Uterus (tissue), 4 donors: ENCODE results near the gene SLC12A5. TPM values are rescaled to one million over a fixed set of nuclear protein-coding genes. Genes with fewer than 3 reads are reported as not detected.

Experiments
- DNase-seq, 2 donors: peaks; one replicate each; pipeline ENCODE4 v3.0.0-alpha.2; 2019 to 2020
- H3K27ac ChIP-seq, 2 donors: fragments of 200-600 bp; sonication (generic); 1 replicate in 1 of 2; 2 replicates in 1 of 2; pipeline ENCODE4 v1.5.1; 2016 to 2018
- H3K27me3 ChIP-seq, 2 donors: fragments of 200-600 bp; sonication (generic); one replicate each; pipeline ENCODE4 v1.5.1; 2018 to 2019; ENCODE audit warnings: control low read depth in 1 of 2
- H3K36me3 ChIP-seq, 2 donors: fragments of 200-600 bp; sonication (generic); one replicate each; pipeline ENCODE4 v1.5.1; 2019; ENCODE audit warnings: control low read depth in 1 of 2
- H3K4me1 ChIP-seq, 2 donors: fragments of 200-600 bp; sonication (generic); one replicate each; pipeline ENCODE4 v1.5.1; 2018 to 2019; ENCODE audit warnings: control low read depth in 1 of 2
- H3K4me3 ChIP-seq, 2 donors: fragments of 200-600 bp; sonication (generic); 1 replicate in 1 of 2; 2 replicates in 1 of 2; pipeline ENCODE4 v1.5.1; 2018 to 2019; ENCODE audit warnings: mild to moderate bottlenecking in 1 of 2
- H3K9me3 ChIP-seq, 2 donors: fragments of 200-600 bp; sonication (generic); one replicate each; pipeline ENCODE4 v1.5.1; 2019; ENCODE audit warnings: control low read depth in 1 of 2
- CTCF ChIP-seq, 4 experiments: fragments of 200-600 bp in 2 of 4; fragments of 450-650 bp in 2 of 4; sonication (generic) in 2 of 4; IDR thresholded peaks; one replicate each; pipeline ENCODE4 v1.5.1; 2016 to 2019; ENCODE audit warnings: antibody characterized with exemption in 4 of 4, mild to moderate bottlenecking in 2 of 4, moderate library complexity in 1 of 4
- POLR2A ChIP-seq, 2 donors: fragments of 450-650 bp; IDR thresholded peaks; one replicate each; pipeline ENCODE4 v1.6.1; 2016; ENCODE audit warnings: antibody characterized with exemption in 2 of 2, mild to moderate bottlenecking in 1 of 2, moderate library complexity in 1 of 2
- intact Hi-C: fragments of 100-400 bp; cut with DNase I; formaldehyde crosslinking; loops from one replicate; pipeline ENCODE4 v1.15.1; 2023; ENCODE audit warnings: low total_unique reads
- total RNA-seq, 4 donors: library from RNA; depleted of rRNA in 3 of 4; stranded (reverse); fragments of >200 nt in 3 of 4; gene quantifications; one replicate each; pipeline versions ENCODE4 v1.1.0 to v1.2.4, GENCODE V29; 2014 to 2023
- donor health status: DM: yes; HTN: yes; CAD: no.

Gene SLC12A5
- total RNA-seq, 4 donors from 2014 or later: 0.35 TPM; not detected in 3

DNA sequence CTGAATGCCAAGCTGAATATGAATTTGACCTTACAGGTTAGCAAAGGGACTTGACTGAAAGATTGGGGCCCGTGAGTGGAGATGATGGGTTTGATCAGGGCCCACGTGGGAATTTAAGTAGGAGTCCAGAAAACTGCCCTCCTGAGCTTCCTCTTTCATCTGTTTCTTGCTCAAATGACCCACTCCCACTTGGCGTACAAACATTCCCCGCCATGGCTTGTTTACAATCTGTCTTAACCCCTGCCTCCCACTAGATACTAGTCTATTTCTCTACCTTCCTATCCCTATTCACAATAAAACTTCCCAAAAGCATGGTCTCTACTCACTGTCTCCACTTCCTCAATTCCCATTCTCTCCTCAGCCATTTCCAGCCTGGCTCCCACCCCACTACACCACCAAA lies 10.9 kb upstream of the SLC12A5 start:
- H3K27me3 ChIP-seq: peaks cover 19 to 32% of the 10 kb centered on the region in 2 donors
- H3K27ac ChIP-seq: no peak overlapping the region
- no peaks in the 10 kb centered on the region for H3K4me1 ChIP-seq
- no peaks in the 10 kb centered on the region for H3K36me3 ChIP-seq
- no peaks in the 10 kb centered on the region for H3K9me3 ChIP-seq
- DNase-seq: no peak
- no peak overlapping the region for H3K4me3 ChIP-seq
- no peak for TF ChIP-seq CTCF (IDR thresholded peaks at IDR 0.05)
- no peak for TF ChIP-seq POLR2A (IDR thresholded peaks at IDR 0.05)
- intact Hi-C loops: no loop called here

DNA sequence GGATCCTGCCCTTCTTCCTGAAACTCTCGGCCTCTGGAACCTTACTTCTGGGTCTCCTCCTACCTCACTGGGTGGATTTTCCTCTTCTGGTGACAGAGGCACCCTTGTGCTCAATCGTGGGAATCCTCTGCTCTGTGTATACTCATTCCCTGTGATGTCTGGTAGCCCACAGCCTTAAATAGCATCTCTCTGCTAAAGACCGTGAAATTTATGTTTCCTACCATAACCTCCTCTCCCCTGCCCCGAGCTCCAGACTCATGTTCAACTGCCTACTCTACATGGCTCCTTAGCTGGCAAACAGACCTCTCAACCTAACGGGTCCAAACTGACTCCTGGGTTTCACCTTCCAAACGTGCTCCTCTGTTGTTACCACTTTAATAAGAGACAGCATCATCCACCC lies 10.4 kb upstream of the SLC12A5 start:
- H3K9me3 ChIP-seq: no peaks in the 10 kb centered on the region
- H3K36me3 ChIP-seq: no peaks in the 10 kb centered on the region
- H3K27me3 ChIP-seq: peaks cover 15 to 28% of the 10 kb centered on the region in 2 donors
- intact Hi-C loops: no loop called here
- H3K4me1 ChIP-seq: no peaks in the 10 kb centered on the region
- no peak overlapping the region for H3K27ac ChIP-seq
- no peak overlapping the region for H3K4me3 ChIP-seq
- TF ChIP-seq POLR2A (IDR thresholded peaks at IDR 0.05): no peak
- TF ChIP-seq CTCF (IDR thresholded peaks at IDR 0.05): no peak
- DNase-seq: no peak

DNA sequence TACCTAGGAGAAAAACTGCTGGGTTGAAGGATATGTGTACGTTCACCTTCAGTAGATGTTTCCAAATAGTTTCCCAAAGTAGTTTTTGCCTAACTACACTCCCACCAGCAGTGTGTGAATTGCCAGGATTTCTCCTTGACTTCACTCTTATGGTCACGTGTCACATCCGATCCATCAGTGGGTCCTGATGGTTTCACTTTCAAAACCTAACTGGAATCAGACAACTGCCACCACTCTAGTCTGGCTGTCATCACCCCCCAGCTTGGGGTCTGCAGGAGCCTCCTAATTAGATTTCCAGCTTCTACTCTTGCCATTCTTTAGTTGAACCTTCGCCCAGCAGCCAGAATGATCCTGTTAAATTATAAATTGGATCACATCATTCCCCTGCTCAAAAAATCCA lies 8.5 kb upstream of the SLC12A5 start:
- Histone ChIP-seq H3K4me1 (no peaks in the 10 kb centered on the region), H3K27ac (no peak overlapping the region), H3K36me3 (no peaks in the 10 kb centered on the region), H3K4me3 (no peak overlapping the region), H3K9me3 (no peaks in the 10 kb centered on the region), H3K27me3 (peaks cover 15 to 24% of the 10 kb centered on the region in 2 donors)
- no peak for TF ChIP-seq CTCF (IDR thresholded peaks at IDR 0.05)
- no peak for TF ChIP-seq POLR2A (IDR thresholded peaks at IDR 0.05)
- intact Hi-C loops: no loop called here
- DNase-seq: no peak

GRCh38 chr20:46021361-46022359 lies 7.4 kb upstream of the SLC12A5 start:
- Histone ChIP-seq H3K9me3 (no peaks in the 10 kb centered on the region), H3K27ac (no peak overlapping the region), H3K4me3 (peak overlapping the region; percentile 3 to 18), H3K27me3 (peaks cover 15 to 29% of the 10 kb centered on the region in 2 donors), H3K4me1 (no peaks in the 10 kb centered on the region), H3K36me3 (no peaks in the 10 kb centered on the region)
- no peak for DNase-seq
- TF ChIP-seq POLR2A (IDR thresholded peaks at IDR 0.05): no peak
- no peak for TF ChIP-seq CTCF (IDR thresholded peaks at IDR 0.05)
- intact Hi-C loops: no loop called here

DNA sequence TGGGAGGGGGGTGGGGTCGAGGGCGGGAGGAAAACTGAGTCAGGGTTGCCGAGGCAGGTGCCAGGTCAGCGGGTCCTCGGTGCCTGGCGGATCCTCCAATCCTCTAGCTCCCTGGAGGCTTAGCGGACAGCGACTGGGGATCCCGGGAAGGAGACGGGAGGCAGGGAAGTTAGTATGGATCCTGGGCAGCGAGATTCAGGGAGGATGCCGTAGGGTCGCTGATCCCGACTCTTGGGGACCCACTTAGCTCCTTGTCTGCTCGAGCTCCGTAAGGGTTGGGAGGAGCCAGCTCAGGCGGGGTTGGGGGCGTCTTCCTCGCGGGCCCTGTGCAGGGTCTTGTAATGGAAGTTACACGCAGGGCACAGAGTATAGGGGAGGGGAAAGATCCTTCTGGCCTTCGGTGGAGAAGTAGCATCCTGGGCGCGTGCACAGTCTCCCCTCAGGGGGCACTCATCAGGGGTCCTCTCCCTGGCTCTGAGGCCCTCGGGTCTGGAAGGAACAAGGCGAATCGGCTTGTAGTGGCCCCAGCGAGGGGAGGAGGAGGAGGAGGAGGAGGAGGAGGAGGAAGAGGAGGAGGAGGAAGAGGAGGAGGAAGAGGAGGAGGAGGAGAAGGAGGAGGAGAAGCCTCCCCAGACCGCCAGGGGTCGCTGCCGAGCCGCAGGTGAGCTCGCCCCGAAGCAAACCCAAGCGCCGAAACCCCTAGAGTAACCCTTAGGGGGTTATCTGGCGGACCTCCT lies 6.4 kb upstream of the SLC12A5 start:
- intact Hi-C loops: no loop called here
- Histone ChIP-seq H3K36me3 (no peaks in the 10 kb centered on the region), H3K27me3 (peaks cover 15 to 29% of the 10 kb centered on the region in 2 donors), H3K9me3 (no peaks in the 10 kb centered on the region), H3K27ac (no peak overlapping the region), H3K4me1 (no peaks in the 10 kb centered on the region), H3K4me3 (no peak overlapping the region)
- DNase-seq: peak in 1 of 2 donors; percentile 42
- TF ChIP-seq CTCF (IDR thresholded peaks at IDR 0.05): peak; percentile 52 to 70 (median 59)
- TF ChIP-seq POLR2A (IDR thresholded peaks at IDR 0.05): no peak
